Keratinocyte (primary cell): ENCODE data around the gene MUC16. TPM values are rescaled to one million over a fixed set of nuclear protein-coding genes. Genes with fewer than 3 reads are reported as not detected.
A peak's percentile ranks its signal among the peaks of the same experiment; 100 is the strongest.
"Not testable (repeated sequence)": the region's sequence is repeated elsewhere in the genome, so short reads cannot be mapped to it uniquely, and the experiment has no call there.

ENCODE experiments used
- DNase-seq: peaks from one replicate; pipeline ENCODE4 v3.0.0-alpha.2; 2011; ENCODE audit warnings: low read depth, missing footprints, low spot score
- FAIRE-seq: peaks from 2 replicates; lab custom pipeline; 2011; peaks lifted over from hg19 to GRCh38; lab: Jason Lieb, UNC
- H2AFZ ChIP-seq: 2 replicates; pipeline ENCODE4 v1.6.0; 2012; ENCODE audit warnings: low read length, control low read depth, inconsistent platforms; ENCODE audit not compliant: control insufficient read depth
- H3K27ac ChIP-seq: 2 replicates; pipeline ENCODE4 v1.5.1; 2011; ENCODE audit warnings: low read length; ENCODE audit not compliant: control insufficient read depth, insufficient read depth
- H3K27me3 ChIP-seq: 3 replicates; pipeline ENCODE4 v1.6.0; 2011; ENCODE audit warnings: low read length; ENCODE audit not compliant: control insufficient read depth, insufficient read depth; ENCODE audit errors: extremely low read depth
- H3K36me3 ChIP-seq, 2 experiments: 2 replicates in 1 of 2; 3 replicates in 1 of 2; pipeline ENCODE4 v1.5.1; 2011; ENCODE audit warnings: low read length in 2 of 2, mild to moderate bottlenecking in 1 of 2; ENCODE audit not compliant: control insufficient read depth in 2 of 2, insufficient read depth in 2 of 2; ENCODE audit errors: extremely low read depth in 1 of 2
- H3K4me1 ChIP-seq: 3 replicates; pipeline ENCODE4 v1.5.1; 2011; ENCODE audit warnings: low read length; ENCODE audit not compliant: control insufficient read depth, insufficient read depth; ENCODE audit errors: extremely low read depth
- H3K4me2 ChIP-seq: 3 replicates; pipeline ENCODE4 v1.6.0; 2011; ENCODE audit warnings: low read depth, low read length; ENCODE audit not compliant: control insufficient read depth, insufficient read depth; ENCODE audit errors: extremely low read depth
- H3K4me3 ChIP-seq, 3 experiments: fragments of 200-600 bp in 1 of 3; sonication (generic) in 1 of 3; 2 replicates in 2 of 3; 3 replicates in 1 of 3; pipeline ENCODE4 v1.5.1; 2011 to 2016; ENCODE audit warnings: low read length in 3 of 3, mild to moderate bottlenecking in 3 of 3, control low read depth in 2 of 3, inconsistent platforms in 1 of 3, low read depth in 1 of 3, mixed read lengths in 1 of 3, mixed run types in 1 of 3, moderate library complexity in 1 of 3; ENCODE audit not compliant: control insufficient read depth in 2 of 3, insufficient read depth in 2 of 3; ENCODE audit errors: extremely low read depth in 1 of 3
- H3K79me2 ChIP-seq: 2 replicates; pipeline ENCODE4 v1.6.0; 2012; ENCODE audit warnings: low read length; ENCODE audit not compliant: control insufficient read depth, insufficient read depth
- H3K9ac ChIP-seq: 3 replicates; pipeline ENCODE4 v1.6.0; 2011; ENCODE audit warnings: low read length; ENCODE audit not compliant: control insufficient read depth, insufficient read depth; ENCODE audit errors: extremely low read depth
- H3K9me1 ChIP-seq: 3 replicates; pipeline ENCODE4 v1.6.0; 2011; ENCODE audit warnings: low read length; ENCODE audit not compliant: control insufficient read depth, insufficient read depth; ENCODE audit errors: extremely low read depth
- H3K9me3 ChIP-seq: 2 replicates; pipeline ENCODE4 v1.5.1; 2012; ENCODE audit warnings: low read depth, low read length; ENCODE audit not compliant: control insufficient read depth
- H4K20me1 ChIP-seq: 3 replicates; pipeline ENCODE4 v1.6.0; 2011; ENCODE audit warnings: low read length; ENCODE audit not compliant: control insufficient read depth, insufficient read depth; ENCODE audit errors: extremely low read depth
- EZH2 ChIP-seq: IDR thresholded peaks from one replicate; pipeline ENCODE4 v1.6.1; 2012; ENCODE audit warnings: inconsistent platforms, mild to moderate bottlenecking, low read length, moderate library complexity
- dilution Hi-C: fragments of 300-500 bp; cut with MboI; formaldehyde crosslinking; loops from one replicate; pipeline ENCODE4 v1.7.0; 2020; ENCODE audit warnings: low sequenced_read_pairs; ENCODE audit not compliant: extremely low pct_ligation_motif_present
- polyA plus RNA-seq, 5 experiments: library from polyadenylated mRNA; depleted of rRNA in 3 of 5; stranded (reverse) in 3 of 5; stranded (forward) in 1 of 5; unstranded in 1 of 5; fragments of >200 nt; gene quantifications; 1 replicate in 1 of 5; 2 replicates in 3 of 5; 3 replicates in 1 of 5; pipeline versions ENCODE4 v1.2.1 to v1.2.3, GENCODE V29; 2011 to 2012; ENCODE audit warnings: missing spikeins in 2 of 5, low read depth in 1 of 5, low replicate concordance in 1 of 5
- TF ChIP-seq, protein P1 (sequence below), 3 experiments: IDR thresholded peaks in 1 of 3; conservative IDR thresholded peaks in 1 of 3; optimal IDR thresholded peaks in 1 of 3; 2 replicates in 2 of 3; 3 replicates in 1 of 3; pipeline versions ENCODE3 to v1.5.1; 2011; ENCODE audit warnings: low read length in 3 of 3, mild to moderate bottlenecking in 3 of 3, moderate library complexity in 2 of 3, control low read depth in 1 of 3, inconsistent platforms in 1 of 3; ENCODE audit not compliant: insufficient read depth in 2 of 3; ENCODE audit errors: extremely low read depth in 1 of 3

The MUC16 gene
- polyA plus RNA-seq, 1 donor (not counting 4 experiments of a cell fraction or from before 2014, with no cell fraction given): 0.03 TPM

DNA sequence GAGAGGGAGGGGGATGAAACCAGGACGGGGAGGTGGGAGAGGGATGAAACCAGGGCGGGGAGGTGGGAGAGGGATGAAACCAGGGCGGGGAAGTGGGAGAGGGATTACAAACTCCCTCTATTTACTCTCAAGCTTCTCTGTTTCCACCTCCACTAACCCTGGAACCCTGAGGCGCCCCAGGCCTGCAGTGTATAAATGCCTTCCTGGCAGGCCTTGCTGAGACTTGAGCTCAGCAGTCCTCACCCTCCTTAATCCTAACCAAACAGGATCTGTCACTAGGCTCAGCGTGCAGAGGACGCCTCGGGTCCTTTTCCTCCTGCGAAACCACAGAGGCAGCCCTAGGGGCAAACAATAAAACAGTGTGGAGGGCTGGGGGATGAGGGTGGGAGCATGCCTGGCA, 44.6 kb upstream of the MUC16 start:
- FAIRE-seq (peak; percentile 26), DNase-seq (no peak)
- no peaks in the 10 kb centered on the region for H3K36me3 ChIP-seq
- no peaks in the 10 kb centered on the region for H3K9me1 ChIP-seq
- dilution Hi-C loops: no loop called here
- peaks cover 15% of the 10 kb centered on the region for H3K4me1 ChIP-seq
- peak overlapping the region; percentile 50 for H3K9ac ChIP-seq
- TF ChIP-seq, protein P1, sequence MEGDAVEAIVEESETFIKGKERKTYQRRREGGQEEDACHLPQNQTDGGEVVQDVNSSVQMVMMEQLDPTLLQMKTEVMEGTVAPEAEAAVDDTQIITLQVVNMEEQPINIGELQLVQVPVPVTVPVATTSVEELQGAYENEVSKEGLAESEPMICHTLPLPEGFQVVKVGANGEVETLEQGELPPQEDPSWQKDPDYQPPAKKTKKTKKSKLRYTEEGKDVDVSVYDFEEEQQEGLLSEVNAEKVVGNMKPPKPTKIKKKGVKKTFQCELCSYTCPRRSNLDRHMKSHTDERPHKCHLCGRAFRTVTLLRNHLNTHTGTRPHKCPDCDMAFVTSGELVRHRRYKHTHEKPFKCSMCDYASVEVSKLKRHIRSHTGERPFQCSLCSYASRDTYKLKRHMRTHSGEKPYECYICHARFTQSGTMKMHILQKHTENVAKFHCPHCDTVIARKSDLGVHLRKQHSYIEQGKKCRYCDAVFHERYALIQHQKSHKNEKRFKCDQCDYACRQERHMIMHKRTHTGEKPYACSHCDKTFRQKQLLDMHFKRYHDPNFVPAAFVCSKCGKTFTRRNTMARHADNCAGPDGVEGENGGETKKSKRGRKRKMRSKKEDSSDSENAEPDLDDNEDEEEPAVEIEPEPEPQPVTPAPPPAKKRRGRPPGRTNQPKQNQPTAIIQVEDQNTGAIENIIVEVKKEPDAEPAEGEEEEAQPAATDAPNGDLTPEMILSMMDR (optimal IDR thresholded peaks at IDR 0.05 in 1 of 3, IDR thresholded peaks at IDR 0.05 in 1 of 3, conservative IDR thresholded peaks at IDR 0.05 in 1 of 3; ENCODE audit: extremely low read depth in 1 of 3, insufficient read depth in 2 of 3, low read length in 3 of 3): no peak
- TF ChIP-seq EZH2: no peak
- H4K20me1 ChIP-seq: no peaks in the 10 kb centered on the region
- H2AFZ ChIP-seq: peak overlapping the region; percentile 53
- H3K4me3 ChIP-seq: no peak overlapping the region
- H3K9me3 ChIP-seq: no peaks in the 10 kb centered on the region
- peak overlapping the region; percentile 63 for H3K27ac ChIP-seq
- no peaks in the 10 kb centered on the region for H3K27me3 ChIP-seq
- peak overlapping the region; percentile 46 for H3K4me2 ChIP-seq
- H3K79me2 ChIP-seq: no peaks in the 10 kb centered on the region

DNA sequence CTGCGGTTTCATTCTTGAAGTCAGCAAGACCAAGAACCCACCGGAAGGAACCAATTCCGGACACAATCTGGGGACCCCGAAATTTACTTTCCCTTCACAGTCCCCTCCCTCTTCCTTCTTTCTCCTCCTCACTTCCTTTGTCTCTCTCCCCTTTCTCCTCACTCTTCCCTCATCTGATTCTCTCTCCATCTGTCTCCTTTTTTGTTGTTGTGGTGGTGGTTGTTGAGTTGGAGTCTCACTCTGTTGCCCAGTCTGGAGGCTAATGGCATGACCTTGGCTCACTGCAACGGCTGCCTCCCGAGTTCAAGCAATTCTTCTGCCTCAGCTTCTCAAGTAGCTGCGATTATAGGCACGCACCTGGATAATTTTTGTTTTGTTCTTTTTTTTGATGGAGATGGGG, 44.0 kb upstream of the MUC16 start:
- no peak overlapping the region for H3K27ac ChIP-seq
- H3K27me3 ChIP-seq: no peaks in the 10 kb centered on the region
- DNase-seq (no peak), FAIRE-seq (no peak)
- no peak overlapping the region for H3K4me2 ChIP-seq
- no peaks in the 10 kb centered on the region for H3K9me1 ChIP-seq
- H2AFZ ChIP-seq: no peak overlapping the region
- no peaks in the 10 kb centered on the region for H3K9me3 ChIP-seq
- dilution Hi-C loops: no loop called here
- TF ChIP-seq EZH2: no peak
- TF ChIP-seq, protein P1 (optimal IDR thresholded peaks at IDR 0.05 in 1 of 3, IDR thresholded peaks at IDR 0.05 in 1 of 3, conservative IDR thresholded peaks at IDR 0.05 in 1 of 3; ENCODE audit: extremely low read depth in 1 of 3, insufficient read depth in 2 of 3, low read length in 3 of 3): no peak
- peaks cover 15% of the 10 kb centered on the region for H3K4me1 ChIP-seq
- no peak overlapping the region for H3K4me3 ChIP-seq
- no peaks in the 10 kb centered on the region for H4K20me1 ChIP-seq
- H3K79me2 ChIP-seq: no peaks in the 10 kb centered on the region
- no peaks in the 10 kb centered on the region for H3K36me3 ChIP-seq
- no peak overlapping the region for H3K9ac ChIP-seq

DNA sequence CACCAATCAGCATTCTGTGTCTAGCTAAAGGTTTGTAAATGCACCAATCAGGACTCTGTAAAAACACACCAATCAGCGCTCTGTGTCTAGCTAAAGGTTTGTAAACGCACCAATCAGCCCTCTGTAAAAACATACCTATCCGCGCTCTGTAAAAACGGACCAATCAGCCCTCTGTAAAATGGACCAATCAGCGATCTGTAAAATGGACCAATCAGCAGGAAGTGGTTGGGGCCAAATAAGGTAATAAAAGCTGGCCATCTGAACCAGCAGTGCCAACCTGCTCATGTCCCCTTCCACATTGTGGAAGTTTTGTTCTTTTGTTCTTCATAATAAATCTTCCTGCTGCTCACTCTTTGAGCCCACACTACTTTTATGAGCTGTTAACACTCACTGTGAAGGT, 43.5 kb upstream of the MUC16 start:
- H2AFZ ChIP-seq, FAIRE-seq, H3K27me3 ChIP-seq, H3K9me1 ChIP-seq, H3K27ac ChIP-seq, H3K36me3 ChIP-seq, H3K4me2 ChIP-seq, H4K20me1 ChIP-seq, H3K9ac ChIP-seq, H3K79me2 ChIP-seq, H3K4me3 ChIP-seq, DNase-seq, H3K9me3 ChIP-seq, dilution Hi-C loops: not testable (repeated sequence)
- peaks cover 15% of the 10 kb centered on the region for H3K4me1 ChIP-seq
